A549 (cell line): ENCODE data around the gene PDZD2.

ENCODE experiments used
- CBX2 ChIP-seq: fragments of 200-600 bp; sonication (generic); IDR thresholded peaks from 2 replicates; pipeline ENCODE4 v1.6.1; 2016; ENCODE audit warnings: low read depth, mild to moderate bottlenecking, borderline replicate concordance
- CHD2 ChIP-seq: fragments of 150-350 bp; IDR thresholded peaks from 2 replicates; pipeline ENCODE4 v1.6.1; 2014; ENCODE audit warnings: low read length; ENCODE audit not compliant: partially characterized antibody
- CHD4 ChIP-seq: fragments of 200-600 bp; sonication (generic); IDR thresholded peaks from 2 replicates; pipeline ENCODE4 v1.6.1; 2016; ENCODE audit warnings: antibody characterized with exemption, mild to moderate bottlenecking, borderline replicate concordance
- CTCF ChIP-seq: fragments of >200 bp; sonication (Bioruptor Twin); formaldehyde crosslinking; IDR thresholded peaks from 3 replicates; pipeline ENCODE4 v1.5.1; 2016
- EP300 ChIP-seq, 2 experiments: fragments of >200 bp; sonication (Bioruptor Twin); formaldehyde crosslinking; IDR thresholded peaks; 2 replicates in 1 of 2; 3 replicates in 1 of 2; pipeline ENCODE4 v1.6.1; 2016 to 2017
- ESRRA ChIP-seq: fragments of 150-350 bp; IDR thresholded peaks from 2 replicates; pipeline ENCODE4 v1.6.1; 2014; ENCODE audit warnings: mild to moderate bottlenecking, low read length, borderline replicate concordance
- HOXA7 ChIP-seq: fragments of 250-450 bp; sonication (Bioruptor Pico); IDR thresholded peaks from 2 replicates; pipeline ENCODE4 v1.5.0; 2020; ENCODE audit warnings: mild to moderate bottlenecking, moderate library complexity
- JUN ChIP-seq, 2 experiments: fragments of >200 bp; sonication (Bioruptor Twin); formaldehyde crosslinking; IDR thresholded peaks; 2 replicates in 1 of 2; 3 replicates in 1 of 2; pipeline ENCODE4 v1.6.1; 2016 to 2017
- MAX ChIP-seq: IDR thresholded peaks from 2 replicates; pipeline ENCODE4 v1.6.1; 2012

GRCh38 chr5:31996909-31997308 lies 358.0 kb downstream of the PDZD2 start:
- TF ChIP-seq EP300 (IDR thresholded peaks at IDR 0.05): no peak
- TF ChIP-seq CTCF: no peak
- no peak for TF ChIP-seq JUN (IDR thresholded peaks at IDR 0.05)
- TF ChIP-seq HOXA7 (CRISPR knock-in tag): no peak
- TF ChIP-seq ESRRA: no peak
- TF ChIP-seq CHD4: no peak
- no peak for TF ChIP-seq MAX
- TF ChIP-seq CHD2: no peak
- TF ChIP-seq CBX2: no peak
